ENCODE results near the gene FAM171A2.
"Not testable (repeated sequence)": the region's sequence is repeated elsewhere in the genome, so short reads cannot be mapped to it uniquely, and the experiment has no call there.

FAM171A2 gene

DNA sequence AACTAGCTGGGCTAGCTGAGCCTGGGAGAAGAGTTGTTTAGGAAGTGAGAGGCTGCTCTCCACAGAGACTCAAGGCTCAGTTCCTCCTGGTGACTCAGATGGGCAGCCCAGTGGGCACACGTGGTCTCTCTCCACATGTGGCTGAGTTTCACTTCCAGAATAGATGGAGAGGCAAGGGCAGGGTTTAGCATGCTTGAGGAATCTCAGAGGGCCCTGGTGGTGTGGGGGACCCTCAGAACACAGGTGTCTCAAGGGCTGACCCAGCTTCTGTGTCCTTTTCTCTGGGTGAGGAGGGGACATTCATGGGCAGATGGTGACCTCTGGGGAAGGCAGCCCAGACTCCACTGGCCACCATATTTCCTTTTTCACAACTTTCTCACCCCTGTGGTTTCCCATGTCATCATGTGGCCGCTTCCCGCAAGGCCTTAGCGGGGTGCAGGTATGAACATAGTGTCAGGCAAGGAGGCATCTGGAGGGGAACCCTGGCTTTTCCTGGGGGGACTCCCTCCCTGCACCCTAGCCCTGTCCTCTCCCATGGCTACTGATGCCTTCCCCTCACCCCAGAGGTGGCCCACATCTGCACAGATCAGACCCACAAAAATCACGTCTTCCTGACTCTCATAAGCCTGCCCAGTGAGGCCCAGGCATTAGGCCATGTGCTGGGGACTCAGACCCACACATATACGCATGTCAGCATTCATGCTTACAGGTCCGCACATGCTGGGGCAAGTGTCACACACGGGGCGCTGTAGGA, 15.2 kb downstream of the FAM171A2 start:
- peak in 25 of 58 donors; percentile 8 to 63 (median 30) for DNase-seq

DNA sequence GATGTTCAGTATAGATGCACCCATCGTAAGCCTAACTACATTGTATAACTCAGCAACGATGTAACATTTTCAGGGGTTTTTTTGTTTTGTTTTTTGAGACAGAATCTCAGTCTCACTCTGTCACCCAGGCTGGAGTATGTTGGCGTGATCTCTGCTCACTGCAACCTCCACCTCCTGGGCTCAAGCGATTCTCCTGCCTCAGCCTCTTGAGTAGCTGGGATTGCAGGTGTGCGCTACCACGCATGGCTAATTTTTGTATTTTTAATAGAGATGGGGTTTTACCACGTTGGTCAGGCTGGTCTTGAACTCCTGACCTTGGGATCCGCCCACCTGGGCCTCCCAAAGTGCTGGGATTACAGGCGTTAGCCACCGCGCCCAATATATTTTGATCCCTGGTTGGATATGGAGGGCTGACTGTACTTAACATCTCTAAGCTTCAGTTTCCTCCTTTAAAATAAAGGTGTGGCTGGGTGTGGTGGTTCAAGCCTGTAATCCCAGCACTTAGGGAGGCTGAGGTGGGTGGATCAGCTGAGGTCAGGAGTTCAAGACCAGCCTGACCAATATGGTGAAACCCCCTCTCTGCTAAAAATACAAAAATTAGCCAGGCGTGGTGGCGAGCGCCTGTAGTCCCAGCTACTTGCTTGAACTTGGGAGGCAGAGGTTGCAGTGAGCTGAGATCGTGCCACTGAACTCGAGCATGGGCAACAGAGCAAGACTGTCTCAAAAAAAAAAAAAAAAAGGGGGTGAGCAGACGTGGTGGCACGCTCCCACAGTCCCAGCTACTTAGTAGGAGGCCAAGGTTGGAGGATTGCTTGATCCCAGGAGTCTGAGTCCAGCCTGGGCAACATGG, 16.2 kb downstream of the FAM171A2 start:
- DNase-seq, result not testable (repeated sequence)

DNA sequence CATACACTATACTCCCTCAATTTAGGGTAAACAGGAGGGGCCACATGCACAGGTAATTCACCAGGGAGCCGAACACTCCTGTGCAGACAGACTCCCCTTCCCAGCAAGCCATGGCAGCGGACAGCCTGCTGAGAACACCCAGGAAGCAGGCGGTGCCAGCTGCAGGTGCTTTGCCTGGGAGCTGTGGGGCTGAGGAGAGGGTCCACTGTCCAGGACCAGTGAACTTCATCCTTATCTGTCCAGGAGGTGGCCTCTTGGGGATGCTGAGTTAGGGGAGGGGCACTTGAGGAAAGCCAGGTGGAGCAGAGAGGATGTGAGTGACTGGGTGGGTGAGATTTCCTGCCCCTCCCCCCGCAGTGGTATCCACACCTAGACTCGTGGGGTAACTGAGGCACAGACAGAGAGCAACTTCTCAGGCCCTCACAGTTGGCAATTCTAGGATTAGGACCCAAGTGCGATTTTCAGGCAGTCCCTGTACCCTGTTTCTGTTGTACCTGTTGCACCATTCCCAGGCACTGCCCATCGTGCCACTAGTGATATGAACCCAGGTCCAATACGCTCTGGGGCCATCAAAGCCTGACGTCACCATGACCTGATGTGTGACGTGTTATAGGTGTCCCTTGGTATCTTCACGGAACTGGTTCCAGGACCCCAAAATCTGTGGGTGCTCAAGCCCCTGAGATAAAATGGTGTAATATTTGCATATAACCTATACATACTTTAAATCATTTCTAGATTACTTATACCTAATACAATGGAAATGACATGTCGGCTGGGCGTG, 17.4 kb downstream of the FAM171A2 start:
- no peak for DNase-seq

DNA sequence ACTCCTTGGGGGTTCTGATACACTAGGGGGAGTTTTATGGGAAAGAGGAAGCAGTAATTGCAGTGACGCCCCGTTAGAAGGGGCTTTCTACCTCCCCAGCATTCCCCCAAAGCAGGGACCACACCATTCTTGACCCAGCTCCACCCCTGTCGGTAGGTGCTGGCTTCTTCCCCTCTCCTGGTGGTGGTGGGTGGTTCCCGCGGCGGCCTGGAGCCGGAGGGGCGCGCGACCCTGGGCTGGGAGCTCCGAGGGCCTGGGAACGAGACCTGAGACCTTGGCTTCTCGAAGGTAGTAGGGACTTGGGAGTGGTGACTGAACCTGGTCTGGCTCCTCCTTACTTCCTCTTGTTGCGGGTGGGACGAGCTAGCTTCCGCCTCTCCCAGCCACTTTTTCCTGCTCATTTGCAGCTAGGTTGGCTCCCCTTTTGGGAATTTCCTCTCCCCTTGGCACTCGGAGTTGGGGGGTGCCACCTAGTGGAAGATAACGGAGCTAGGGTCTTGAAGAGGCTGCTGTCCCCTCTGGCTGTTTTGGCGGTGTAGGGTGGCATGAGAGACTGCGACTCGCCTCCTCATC, 18.1 kb downstream of the FAM171A2 start:
- DNase-seq, result peak in 53 of 58 donors; percentile 28 to 81 (median 52)

DNA sequence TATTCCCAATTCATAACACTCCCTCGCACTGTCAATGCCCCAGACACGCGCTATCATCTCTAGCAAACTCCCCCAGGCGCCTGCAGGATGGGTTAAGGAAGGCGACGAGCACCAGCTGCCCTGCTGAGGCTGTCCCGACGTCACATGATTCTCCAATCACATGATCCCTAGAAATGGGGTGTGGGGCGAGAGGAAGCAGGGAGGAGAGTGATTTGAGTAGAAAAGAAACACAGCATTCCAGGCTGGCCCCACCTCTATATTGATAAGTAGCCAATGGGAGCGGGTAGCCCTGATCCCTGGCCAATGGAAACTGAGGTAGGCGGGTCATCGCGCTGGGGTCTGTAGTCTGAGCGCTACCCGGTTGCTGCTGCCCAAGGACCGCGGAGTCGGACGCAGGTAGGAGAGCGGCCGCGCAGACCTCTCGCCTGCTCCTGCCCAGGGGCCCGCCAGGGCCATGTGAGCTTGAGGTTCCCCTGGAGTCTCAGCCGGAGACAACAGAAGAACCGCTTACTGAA, 18.7 kb downstream of the FAM171A2 start, which contains the start of gene GRN:
Gene GRN (plus strand): TSS at position 364 of the 515 bp plus-strand sequence. CDS start 3,863 bp downstream, outside the sequence.
- peak; percentile 74 to 99 (median 95) for DNase-seq

DNA sequence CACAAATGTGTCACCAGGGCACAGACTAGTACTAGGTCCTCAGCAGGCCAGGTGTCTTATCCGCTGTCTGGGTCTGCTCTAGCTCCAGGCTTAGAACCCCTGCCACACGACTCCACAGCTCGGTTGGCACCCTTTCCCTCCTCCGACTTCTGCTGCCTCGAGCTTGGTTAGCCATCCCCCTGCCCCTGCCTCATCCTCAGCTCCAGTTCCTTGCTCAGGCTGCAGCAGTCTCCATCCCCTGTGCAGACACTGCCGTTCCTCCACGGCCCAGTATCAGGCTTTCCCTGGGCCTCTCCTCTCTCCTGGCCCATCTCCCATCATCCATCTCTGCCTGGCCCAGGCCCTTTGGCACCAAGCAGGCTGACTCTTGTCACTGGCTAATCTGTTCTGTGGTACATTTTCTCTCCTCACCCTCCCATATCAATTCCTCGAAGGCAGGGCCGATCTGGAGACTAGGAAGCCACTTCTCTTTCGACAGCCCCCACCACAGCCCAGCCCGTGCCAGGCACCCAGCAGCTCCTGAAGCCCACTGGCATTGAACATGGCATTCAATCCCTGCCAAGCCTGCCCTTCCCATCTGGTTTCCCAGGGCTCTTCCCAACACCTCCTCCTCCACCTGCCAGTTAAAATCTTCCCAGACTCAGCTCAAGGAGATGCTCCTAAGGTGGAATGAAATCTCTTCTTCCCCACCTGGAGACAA, 20.0 kb downstream of the FAM171A2 start:
- DNase-seq, result no peak

DNA sequence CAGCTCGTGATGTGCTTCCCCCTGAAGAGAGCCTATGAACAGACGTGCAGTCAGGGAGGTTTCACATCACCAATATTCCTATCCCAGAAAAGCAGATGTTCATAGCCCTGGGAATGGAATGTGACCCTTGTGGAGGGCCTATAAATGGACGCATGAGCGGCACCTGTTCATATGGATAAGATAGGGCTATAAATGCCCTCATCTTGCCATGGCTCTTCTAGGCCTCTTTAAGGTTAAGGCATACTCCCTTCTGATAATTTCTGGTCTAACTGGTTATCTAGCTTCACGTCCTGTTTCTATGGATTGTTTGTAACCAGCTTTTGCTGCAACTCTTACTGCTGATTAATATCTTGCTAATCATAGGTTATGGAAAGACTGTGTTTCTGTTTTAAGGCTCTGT, 23.1 kb downstream of the FAM171A2 start:
- DNase-seq, result not testable (repeated sequence)

DNA sequence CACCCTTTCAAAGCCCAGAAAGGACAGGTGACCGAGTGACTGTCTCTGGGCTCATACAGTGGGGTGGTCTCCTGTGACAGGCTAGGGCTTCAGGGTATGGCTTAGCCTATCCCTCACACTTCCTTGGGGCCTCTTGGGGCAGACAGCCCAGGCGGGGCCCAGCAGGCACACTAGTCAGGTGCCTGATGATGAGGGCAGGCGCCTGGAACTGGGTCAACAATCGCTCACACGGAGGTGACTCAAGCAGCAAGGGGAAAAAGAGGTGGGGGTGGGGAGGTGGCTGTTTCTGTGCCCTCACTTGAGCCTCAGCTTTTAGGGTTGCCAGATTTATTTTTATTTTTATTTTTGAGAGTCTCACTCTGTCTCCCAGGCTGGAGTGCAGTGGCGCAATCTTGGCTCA, 25.0 kb downstream of the FAM171A2 start:
- DNase-seq, result no peak

DNA sequence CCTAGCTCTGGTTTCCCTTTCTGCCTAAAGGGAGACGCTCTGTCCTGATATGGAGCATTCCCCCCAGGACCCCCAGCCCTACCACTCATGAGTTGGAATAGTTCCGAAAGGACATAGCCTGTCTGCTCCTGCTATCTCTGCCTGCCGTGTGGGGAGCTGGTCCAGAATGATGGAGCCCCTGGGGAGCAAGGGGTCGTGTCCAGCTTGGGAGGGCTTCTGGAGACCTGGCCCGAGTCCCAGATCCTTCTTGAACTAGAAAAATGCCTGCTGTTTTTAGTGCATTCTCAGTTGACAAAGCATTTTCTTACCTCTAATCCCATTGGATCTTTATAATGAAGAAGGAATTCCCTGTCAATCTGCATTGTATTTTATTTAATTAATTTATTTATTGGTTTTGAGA, 27.7 kb downstream of the FAM171A2 start:
- DNase-seq, result no peak

DNA sequence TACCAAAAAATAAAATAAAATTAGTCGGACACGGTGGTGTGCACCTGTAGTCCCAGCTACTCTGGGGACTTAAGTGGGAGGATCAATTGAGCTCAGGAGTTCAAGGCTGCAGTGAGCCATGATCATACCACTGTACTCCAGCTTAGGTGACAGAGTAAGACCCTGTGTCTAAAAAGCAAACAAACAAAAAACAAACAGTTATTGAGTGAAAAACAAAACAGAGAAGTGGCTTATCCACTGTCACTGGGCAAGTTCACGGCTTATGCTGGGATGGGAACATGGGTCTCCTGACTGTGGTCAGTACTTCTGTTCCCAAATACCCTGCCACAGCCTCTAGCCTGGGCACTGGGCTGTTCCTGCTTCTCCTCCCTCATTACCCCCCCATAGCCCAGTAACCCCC, 28.1 kb downstream of the FAM171A2 start:
- DNase-seq, result no peak

DNA sequence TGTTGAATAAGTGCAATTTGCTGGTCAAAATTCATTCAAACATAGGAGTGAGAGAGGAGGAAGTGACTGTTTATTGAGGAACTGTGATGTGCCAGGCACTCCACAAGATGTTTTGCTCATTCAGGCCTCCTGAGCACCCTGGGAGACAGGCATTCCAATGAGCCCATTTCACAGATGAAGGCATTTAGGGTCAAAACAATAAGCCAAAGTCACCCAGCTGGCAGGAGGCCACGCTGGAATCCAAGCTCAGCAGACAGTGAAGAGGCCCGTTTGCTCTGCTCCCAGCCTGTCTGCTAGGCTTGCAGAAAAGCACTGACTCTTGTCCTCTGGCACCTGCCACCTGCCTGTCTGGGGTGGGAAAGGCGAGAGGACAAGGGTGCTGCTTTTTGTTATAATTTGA, 28.9 kb downstream of the FAM171A2 start:
- DNase-seq, result no peak

DNA sequence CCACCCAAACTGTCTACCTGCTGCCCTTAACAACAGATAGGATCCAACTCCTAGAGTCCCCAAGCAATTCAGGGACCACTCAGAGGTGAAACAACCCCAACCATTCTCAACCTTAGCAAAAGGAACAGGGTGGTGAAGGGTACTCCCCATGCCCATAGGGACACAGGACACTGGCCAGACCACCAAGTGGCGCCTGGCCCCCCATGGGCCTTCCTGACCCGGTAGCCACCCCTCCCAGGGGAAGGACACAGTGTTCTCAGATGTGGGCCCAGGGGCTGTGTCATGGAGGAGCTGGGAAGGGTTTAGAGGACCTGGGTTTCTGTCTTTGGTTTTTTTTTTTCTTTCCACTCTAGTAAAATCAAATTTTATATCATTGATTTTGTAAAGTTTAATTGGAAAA, 29.3 kb downstream of the FAM171A2 start:
- no peak for DNase-seq

DNA sequence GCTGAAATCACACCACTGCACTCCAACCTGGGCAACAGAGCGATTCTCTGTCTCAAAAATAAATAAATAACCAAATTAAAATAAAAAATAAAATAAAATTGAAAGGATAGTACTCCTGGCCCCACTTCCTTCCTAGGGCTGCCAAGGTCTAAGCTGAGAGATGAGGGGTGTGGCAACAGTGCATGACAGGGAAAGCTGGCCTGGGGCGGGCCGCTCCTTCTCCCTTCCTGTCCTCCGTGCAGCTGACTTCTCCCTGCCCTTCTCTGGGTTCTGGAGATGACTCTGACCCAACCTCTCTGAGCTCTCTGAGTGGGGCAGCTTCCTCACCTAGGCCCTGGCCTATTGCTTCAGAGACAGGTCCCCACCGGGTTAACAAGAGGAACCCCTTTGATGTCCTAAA, 30.3 kb downstream of the FAM171A2 start:
- DNase-seq, result no peak

DNA sequence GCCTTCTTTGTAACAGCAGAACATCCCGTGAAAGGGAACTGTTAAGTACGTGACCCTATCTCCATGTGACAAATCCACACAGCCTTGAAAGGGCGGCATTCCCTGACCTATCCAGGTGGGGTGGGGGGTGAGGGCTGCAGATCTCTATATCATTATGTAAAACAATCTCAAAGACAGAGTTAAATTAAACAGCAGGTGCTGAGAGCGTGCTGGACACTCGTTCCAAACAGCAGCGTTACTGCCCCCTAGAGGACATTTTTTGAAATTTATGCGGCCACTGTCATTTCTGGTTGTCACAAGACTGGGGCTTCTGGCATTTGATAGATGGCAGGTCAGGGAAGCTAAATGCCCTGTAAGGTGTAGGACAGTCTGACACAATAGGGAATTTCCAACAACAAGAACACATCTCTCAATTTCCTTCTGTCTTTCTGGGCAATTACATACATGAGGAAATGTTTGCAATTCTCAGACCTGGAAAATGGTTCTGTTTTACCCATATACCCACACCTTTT, 32.3 kb downstream of the FAM171A2 start:
- DNase-seq, result peak in 43 of 58 donors; percentile 17 to 78 (median 40)

DNA sequence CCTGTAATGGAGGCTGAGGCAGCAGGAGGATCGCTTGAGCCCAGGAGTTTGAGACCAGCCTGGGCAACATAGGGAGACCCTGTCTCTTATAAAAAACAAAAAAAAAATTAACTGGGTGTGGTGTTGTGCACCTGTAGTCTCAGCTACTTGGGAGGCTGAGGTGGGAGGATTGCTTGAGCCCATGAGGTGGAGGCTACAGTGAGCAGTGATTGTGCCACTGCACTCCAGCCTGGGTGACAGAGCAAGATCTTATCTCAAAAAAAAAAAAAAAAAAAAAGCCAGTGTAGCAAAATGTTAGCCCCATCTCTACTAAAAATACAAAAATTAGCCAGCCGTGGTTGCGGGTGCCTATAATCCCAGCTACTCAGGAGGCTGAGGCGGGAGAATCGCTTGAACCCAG, 33.4 kb downstream of the FAM171A2 start:
- not testable (repeated sequence) for DNase-seq

DNA sequence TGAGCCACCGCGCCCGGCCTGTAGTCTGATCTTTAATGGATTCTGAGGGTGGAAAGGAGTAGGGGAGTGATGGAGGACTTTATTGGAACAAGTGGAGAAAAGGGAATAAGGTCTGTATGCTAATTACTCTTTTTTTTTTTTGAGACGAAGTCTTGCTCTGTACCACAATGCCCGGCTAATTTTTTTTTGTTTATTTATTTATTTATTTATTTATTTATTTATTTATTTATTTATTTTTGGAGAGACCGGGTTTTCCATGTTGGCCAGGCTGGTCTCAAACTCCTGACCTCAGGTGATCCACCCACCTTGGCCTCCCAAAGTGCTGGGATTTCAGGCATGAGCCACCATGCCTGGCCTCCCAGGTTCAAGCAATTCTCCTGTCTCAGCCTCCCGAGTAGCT, 34.1 kb downstream of the FAM171A2 start:
- not testable (repeated sequence) for DNase-seq

DNA sequence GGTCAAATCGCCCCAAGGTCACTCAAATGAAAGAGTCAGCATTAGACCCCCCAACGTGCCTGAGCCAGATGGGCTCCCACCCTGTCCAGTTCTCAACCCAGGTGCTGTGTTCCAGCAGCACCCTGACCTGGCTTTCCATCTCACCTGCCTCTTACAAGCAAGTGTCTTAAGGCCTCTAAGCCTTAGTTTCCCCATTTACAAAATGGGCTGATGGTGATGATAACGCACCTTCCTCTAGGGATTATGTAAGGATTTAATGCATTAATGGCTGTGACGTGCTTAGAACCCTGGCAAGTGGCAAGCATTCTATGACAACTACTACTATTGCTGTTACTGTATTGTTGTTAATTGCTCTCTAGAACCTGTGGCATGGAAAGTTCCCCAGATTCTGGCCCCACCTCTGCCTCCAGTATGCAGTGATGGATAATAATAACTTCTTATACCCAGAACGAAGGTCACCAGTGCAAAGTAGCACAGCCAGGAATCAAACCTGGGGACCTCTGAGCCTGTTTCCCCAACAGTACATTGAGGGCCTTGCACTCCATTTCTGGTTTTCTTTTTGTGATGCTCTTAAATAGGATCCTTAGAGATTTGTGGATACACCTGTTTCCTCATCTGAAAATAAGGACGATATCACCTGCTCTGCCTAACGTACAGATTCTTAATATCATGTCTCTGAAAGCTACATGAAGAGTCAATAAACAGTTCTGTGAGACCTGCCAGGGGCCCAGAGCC, 35.8 kb downstream of the FAM171A2 start:
- DNase-seq, result no peak

DNA sequence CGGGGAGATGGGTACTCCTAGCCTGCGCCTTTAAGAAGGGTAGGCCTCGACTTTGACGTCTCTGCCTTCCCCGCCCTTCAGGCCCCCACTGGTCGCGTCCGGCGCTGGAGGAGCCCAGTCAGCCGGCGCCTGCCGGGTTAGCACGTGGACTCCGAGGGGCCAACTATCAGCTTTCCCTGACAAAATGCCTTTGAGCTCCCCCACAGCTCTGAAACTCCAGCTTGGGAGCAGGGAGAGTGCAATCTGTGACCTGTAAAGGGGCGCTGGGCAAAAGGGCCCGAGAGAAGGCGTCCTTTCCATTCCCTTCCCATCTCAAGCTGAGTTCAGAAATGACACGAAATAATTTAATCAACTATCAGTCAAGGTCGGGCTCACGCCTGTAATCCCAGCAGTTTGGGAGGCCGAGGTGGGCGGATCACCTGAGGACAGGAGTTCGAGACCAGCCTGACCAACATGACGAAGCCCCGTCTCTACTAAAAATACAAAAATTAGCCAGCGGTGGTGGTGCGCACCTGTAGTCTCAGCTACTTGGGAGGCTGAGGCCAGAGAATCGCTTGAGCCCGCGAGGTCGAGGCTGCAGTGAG, 36.7 kb downstream of the FAM171A2 start:
- peak; percentile 57 to 99 (median 96) for DNase-seq
